A549 treated with RU486 at 1 μM for 4 hours (cell line): Measurements from ENCODE around the gene CENPA. TPM values are rescaled to one million over a fixed set of nuclear protein-coding genes. Genes with fewer than 3 reads are reported as not detected.

Source experiments
- total RNA-seq: library from RNA; stranded (reverse); fragments of 200-300 nt; extraction: Qiagen RNA extraction; gene quantifications from 5 replicates; pipeline ENCODE4 v1.2.3, GENCODE V29; 2022; ENCODE audit warnings: low read depth

CENPA gene
- 47.2 to 64.0 TPM (median 55.1 TPM) in 5 replicates for total RNA-seq

GRCh38 chr2:26785431-26786206 is at the start of gene CENPA:
CENPA (plus strand) TSS chr2:26786056; CDS start chr2:26786197, 141 bp downstream.

GRCh38 chr2:26764078-26764887 is 21.6 kb upstream of the CENPA start, which contains the start of gene SLC35F6:
SLC35F6 (plus strand) TSS chr2:26764284; CDS start chr2:26764350, 66 bp downstream.

Other genes with a start within 250 kb of the CENPA start
- 0.20 to 0.28 TPM in 2 of 5 replicates, not detected in the others for gene CIB4, start 144.7 kb upstream of the CENPA start, total RNA-seq
- 1.0 to 2.1 TPM (median 1.7 TPM) in 5 replicates for gene KCNK3, start 93.3 kb upstream of the CENPA start, total RNA-seq
- 36.2 to 45.2 TPM (median 40.6 TPM) in 5 replicates for gene SLC35F6, start 21.8 kb upstream of the CENPA start, total RNA-seq
- 3.2 to 8.0 TPM (median 4.0 TPM) in 5 replicates for gene DPYSL5, start 62.1 kb downstream of the CENPA start, total RNA-seq
- 12.3 to 16.4 TPM (median 14.0 TPM) in 5 replicates for gene MAPRE3, start 184.6 kb downstream of the CENPA start, total RNA-seq
- 52.2 to 69.6 TPM (median 67.5 TPM) in 5 replicates for gene TMEM214, start 246.9 kb downstream of the CENPA start, total RNA-seq